ACC112 (cell line): ENCODE results near the gene ERO1B.

Experiments
- H2AFZ ChIP-seq: fragments of 200-600 bp; sonication (generic); one replicate; pipeline ENCODE4 v1.6.0; 2017; ENCODE audit warnings: antibody characterized with exemption, low read length; ENCODE audit not compliant: unreplicated experiment
- H3K27ac ChIP-seq: fragments of 200-600 bp; sonication (generic); 2 replicates; pipeline ENCODE4 v1.5.1; 2014; ENCODE audit warnings: low read depth, mild to moderate bottlenecking, antibody characterized with exemption, low read length, moderate library complexity
- H3K27me3 ChIP-seq: fragments of 200-600 bp; sonication (generic); 2 replicates; pipeline ENCODE4 v1.6.1; 2014; ENCODE audit warnings: mild to moderate bottlenecking, antibody characterized with exemption, low read length, moderate library complexity, mixed read lengths; ENCODE audit not compliant: insufficient read depth
- H3K36me3 ChIP-seq: fragments of 200-600 bp; sonication (generic); 2 replicates; pipeline ENCODE4 v1.6.1; 2016; ENCODE audit warnings: mild to moderate bottlenecking, antibody characterized with exemption, low read length, moderate library complexity, mixed read lengths; ENCODE audit not compliant: insufficient read depth
- H3K4me1 ChIP-seq: fragments of 200-600 bp; sonication (generic); one replicate; pipeline ENCODE4 v1.6.1; 2016; ENCODE audit warnings: low read length, mixed read lengths; ENCODE audit not compliant: insufficient read depth, unreplicated experiment, control insufficient read depth
- H3K4me3 ChIP-seq: fragments of 200-600 bp; sonication (generic); 2 replicates; pipeline ENCODE4 v1.5.1; 2014; ENCODE audit warnings: mild to moderate bottlenecking, low read depth, low read length
- H3K79me2 ChIP-seq: fragments of 200-600 bp; sonication (generic); one replicate; pipeline ENCODE4 v1.6.0; 2016; ENCODE audit warnings: low read length; ENCODE audit not compliant: control insufficient read depth, unreplicated experiment, insufficient read depth

The ERO1B gene

GRCh38 chr1:236253918-236254637 is 27.7 kb downstream of the ERO1B start:
- Histone ChIP-seq H2AFZ (no peak overlapping the region), H3K27me3 (no peaks in the 10 kb centered on the region), H3K27ac (no peak overlapping the region), H3K4me1 (no peaks in the 10 kb centered on the region), H3K36me3 (no peaks in the 10 kb centered on the region), H3K4me3 (no peak overlapping the region), H3K79me2 (no peaks in the 10 kb centered on the region)

- Histone ChIP-seq H3K27me3 (no peaks in the 10 kb centered on the region), H3K36me3 (no peaks in the 10 kb centered on the region), H3K79me2 (no peaks in the 10 kb centered on the region), H3K27ac (no peak overlapping the region), H3K4me1 (no peaks in the 10 kb centered on the region), H2AFZ (no peak overlapping the region), H3K4me3 (no peak overlapping the region)
These were observed 28.6 kb downstream of the ERO1B start for GRCh38 chr1:236253119-236253518.

GRCh38 chr1:236251587-236251986 is 30.2 kb downstream of the ERO1B start:
- no peak overlapping the region for H3K4me3 ChIP-seq
- no peak overlapping the region for H3K27ac ChIP-seq
- H3K36me3 ChIP-seq = no peaks in the 10 kb centered on the region
- H2AFZ ChIP-seq = no peak overlapping the region
- H3K4me1 ChIP-seq = no peaks in the 10 kb centered on the region
- H3K27me3 ChIP-seq = no peaks in the 10 kb centered on the region
- no peaks in the 10 kb centered on the region for H3K79me2 ChIP-seq

GRCh38 chr1:236247286-236247685 is 34.5 kb downstream of the ERO1B start:
- H3K27me3 ChIP-seq = no peaks in the 10 kb centered on the region
- H3K36me3 ChIP-seq = no peaks in the 10 kb centered on the region
- H3K79me2 ChIP-seq = no peaks in the 10 kb centered on the region
- no peak overlapping the region for H2AFZ ChIP-seq
- H3K4me3 ChIP-seq = no peak overlapping the region
- no peaks in the 10 kb centered on the region for H3K4me1 ChIP-seq
- H3K27ac ChIP-seq = no peak overlapping the region

GRCh38 chr1:236242568-236242967 is 39.2 kb downstream of the ERO1B start:
- Histone ChIP-seq H3K27ac (no peak overlapping the region), H2AFZ (no peak overlapping the region), H3K36me3 (no peaks in the 10 kb centered on the region), H3K79me2 (no peaks in the 10 kb centered on the region), H3K27me3 (no peaks in the 10 kb centered on the region), H3K4me3 (no peak overlapping the region), H3K4me1 (no peaks in the 10 kb centered on the region)

- Histone ChIP-seq H2AFZ (no peak overlapping the region), H3K27me3 (no peaks in the 10 kb centered on the region), H3K27ac (no peak overlapping the region), H3K79me2 (no peaks in the 10 kb centered on the region), H3K4me1 (no peaks in the 10 kb centered on the region), H3K4me3 (no peak overlapping the region), H3K36me3 (no peaks in the 10 kb centered on the region)
These were observed 41.1 kb downstream of the ERO1B start for GRCh38 chr1:236240675-236241074.

- Histone ChIP-seq H3K27me3 (no peaks in the 10 kb centered on the region), H3K4me3 (no peak overlapping the region), H3K36me3 (no peaks in the 10 kb centered on the region), H3K27ac (no peak overlapping the region), H3K79me2 (no peaks in the 10 kb centered on the region), H2AFZ (no peak overlapping the region), H3K4me1 (no peaks in the 10 kb centered on the region)
These were observed 42.6 kb downstream of the ERO1B start for GRCh38 chr1:236239092-236239585.

GRCh38 chr1:236235116-236235515 is 46.6 kb downstream of the ERO1B start:
- Histone ChIP-seq H3K27ac (no peak overlapping the region), H3K79me2 (no peaks in the 10 kb centered on the region), H2AFZ (no peak overlapping the region)

GRCh38 chr1:236228411-236228810 is 53.3 kb downstream of the ERO1B start:
- Histone ChIP-seq H3K27ac (no peak overlapping the region), H3K36me3 (no peaks in the 10 kb centered on the region), H3K4me3 (no peak overlapping the region), H3K79me2 (no peaks in the 10 kb centered on the region), H3K27me3 (no peaks in the 10 kb centered on the region), H2AFZ (no peak overlapping the region), H3K4me1 (no peaks in the 10 kb centered on the region)

More at GRCh38 chr1:236235116-236235515, 46.6 kb downstream of the ERO1B start:
- Histone ChIP-seq H3K4me1 (no peaks in the 10 kb centered on the region), H3K27me3 (no peaks in the 10 kb centered on the region), H3K36me3 (no peaks in the 10 kb centered on the region), H3K4me3 (no peak overlapping the region)

GRCh38 chr1:236222632-236223031 is 59.1 kb downstream of the ERO1B start:
- H3K27me3 ChIP-seq = no peaks in the 10 kb centered on the region
- no peaks in the 10 kb centered on the region for H3K79me2 ChIP-seq
- no peaks in the 10 kb centered on the region for H3K4me1 ChIP-seq
- no peak overlapping the region for H3K4me3 ChIP-seq
- H2AFZ ChIP-seq = no peak overlapping the region
- no peak overlapping the region for H3K27ac ChIP-seq
- H3K36me3 ChIP-seq = no peaks in the 10 kb centered on the region

GRCh38 chr1:236220473-236220872 is 61.3 kb downstream of the ERO1B start:
- Histone ChIP-seq H3K36me3 (no peaks in the 10 kb centered on the region), H2AFZ (no peak overlapping the region), H3K4me3 (no peak overlapping the region), H3K79me2 (no peaks in the 10 kb centered on the region), H3K4me1 (no peaks in the 10 kb centered on the region), H3K27me3 (no peaks in the 10 kb centered on the region), H3K27ac (no peak overlapping the region)
